Pancreas (tissue), 10 donors: ENCODE data around the gene OTOG. TPM values are rescaled to one million over a fixed set of nuclear protein-coding genes. Genes with fewer than 3 reads are reported as not detected.

Experiments used
- ATAC-seq, 4 donors: fragments of 200-7000 bp; cut with Tn5 transposase; one replicate each; pipeline versions ENCODE4 v1.8.0 to v1.9.1; 2020; ENCODE audit warnings: mild to moderate bottlenecking in 4 of 4, moderate library complexity in 4 of 4
- DNase-seq, 6 donors: peaks; one replicate each; pipeline ENCODE4 v3.0.0-alpha.2; 2020
- FAIRE-seq: peaks from 2 replicates; lab custom pipeline; 2012; peaks lifted over from hg19 to GRCh38; lab: Jason Lieb, UNC
- H3K27ac ChIP-seq, 4 donors: fragments of 200-600 bp; sonication (generic); 1 replicate in 3 of 4; 2 replicates in 1 of 4; pipeline versions ENCODE4 v1.5.0 to v1.8.0; 2020
- H3K27me3 ChIP-seq, 4 donors: fragments of 200-600 bp; one replicate each; pipeline ENCODE4 v1.8.0; 2021
- H3K36me3 ChIP-seq, 3 donors: fragments of 200-600 bp; sonication (generic) in 1 of 3; one replicate each; pipeline versions ENCODE4 v1.5.0 to v1.8.0; 2020 to 2021
- H3K4me1 ChIP-seq, 3 donors: fragments of 200-600 bp; one replicate each; pipeline ENCODE4 v1.8.0; 2021
- H3K4me3 ChIP-seq, 4 donors: fragments of 200-600 bp; sonication (generic) in 2 of 4; one replicate each; pipeline versions ENCODE4 v1.5.0 to v1.8.0; 2020 to 2021
- H3K9me3 ChIP-seq, 4 donors: fragments of 200-600 bp; one replicate each; pipeline ENCODE4 v1.8.0; 2021
- WGBS, 2 donors: extraction: QIAGEN DNeasy Blood & Tissue Kit; methylation state at CpG; one replicate each; pipeline ENCODE4 v1.1.7; 2013; 5-methylcytosine and 5-hydroxymethylcytosine counted together
- intact Hi-C, 3 donors: fragments of 100-400 bp; cut with DNase I; formaldehyde crosslinking; loops; one replicate each; pipeline versions ENCODE4 v1.11.1 to v1.14.2; 2022
- polyA plus RNA-seq, 2 donors: library from polyadenylated mRNA; stranded (reverse); fragments of 200-250 nt; gene quantifications; one replicate each; pipeline ENCODE4 v1.2.3, GENCODE V29; 2013
- total RNA-seq, 6 donors: library from RNA; stranded (reverse); fragmentation: NEBNext Ultra II Directional in 4 of 6; extraction: Animal tissue kit (Norgen Biotek cat#: 25700) in 4 of 6; gene quantifications; one replicate each; pipeline versions ENCODE4 v1.2.1 to v1.2.4, GENCODE V29; 2021 to 2023
- TF ChIP-seq, protein P1 (sequence below), 4 donors: fragments of 200-600 bp; sonication (generic) in 3 of 4; IDR thresholded peaks; one replicate each; pipeline versions ENCODE4 v1.5.0 to v1.8.0; 2021; ENCODE audit warnings: antibody characterized with exemption in 4 of 4
- donor health status: healthy with polysubstance abuse.
- donor health status: DM: no; HTN: no; CAD: no; lungs with moderate emphysema.
- donor health status: DM: no; HTN: no; CAD: no.
- donor health status: control.
- donor health status: control.
- donor health status: Bipolar disorder and iron deficiency.
- donor health status: DM: yes; HTN: yes; CAD: no.
- donor health status: DM: no; HTN: no; CAD: no.
- donor health status: DM: no; HTN: no; CAD: no.
- donor health status: DM: yes; HTN: yes; CAD: no.

Gene OTOG
- total and polyA plus RNA-seq, 8 donors, result not detected

DNA sequence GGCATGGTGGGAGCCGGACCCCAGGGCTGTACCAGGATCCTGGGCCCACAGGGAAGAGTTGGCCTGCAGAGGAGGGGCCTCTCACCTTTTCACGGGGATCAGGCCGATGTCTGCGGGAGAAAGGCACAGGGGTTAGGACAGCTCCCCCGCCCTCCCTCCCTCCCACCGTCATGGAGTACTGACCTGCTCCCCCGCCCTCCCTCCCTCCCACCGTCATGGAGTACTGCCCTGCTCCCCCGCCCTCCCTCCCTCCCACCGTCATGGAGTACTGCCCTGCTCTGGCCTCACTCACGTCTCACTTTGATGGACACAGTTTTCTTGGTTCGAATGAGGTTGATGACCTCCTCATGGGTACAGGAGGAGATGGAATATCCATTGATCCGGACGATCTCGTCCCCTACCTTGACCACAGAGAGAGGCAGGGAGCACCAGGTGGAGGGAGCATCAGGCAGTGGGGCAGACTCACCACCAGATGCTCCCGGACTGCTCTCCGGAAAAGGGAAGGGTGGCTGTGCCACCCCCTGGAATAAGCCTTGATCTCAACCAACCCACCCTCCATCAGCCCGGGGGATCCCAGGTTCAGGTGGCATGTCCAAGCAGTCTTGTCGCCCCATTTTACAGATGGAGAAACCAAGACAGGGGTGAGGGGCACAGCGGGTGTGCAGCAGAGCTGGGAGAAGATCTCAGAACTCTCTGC lies 20.0 kb upstream of the OTOG start:
- H3K4me3 ChIP-seq, result no peak overlapping the region
- TF ChIP-seq, protein P1, sequence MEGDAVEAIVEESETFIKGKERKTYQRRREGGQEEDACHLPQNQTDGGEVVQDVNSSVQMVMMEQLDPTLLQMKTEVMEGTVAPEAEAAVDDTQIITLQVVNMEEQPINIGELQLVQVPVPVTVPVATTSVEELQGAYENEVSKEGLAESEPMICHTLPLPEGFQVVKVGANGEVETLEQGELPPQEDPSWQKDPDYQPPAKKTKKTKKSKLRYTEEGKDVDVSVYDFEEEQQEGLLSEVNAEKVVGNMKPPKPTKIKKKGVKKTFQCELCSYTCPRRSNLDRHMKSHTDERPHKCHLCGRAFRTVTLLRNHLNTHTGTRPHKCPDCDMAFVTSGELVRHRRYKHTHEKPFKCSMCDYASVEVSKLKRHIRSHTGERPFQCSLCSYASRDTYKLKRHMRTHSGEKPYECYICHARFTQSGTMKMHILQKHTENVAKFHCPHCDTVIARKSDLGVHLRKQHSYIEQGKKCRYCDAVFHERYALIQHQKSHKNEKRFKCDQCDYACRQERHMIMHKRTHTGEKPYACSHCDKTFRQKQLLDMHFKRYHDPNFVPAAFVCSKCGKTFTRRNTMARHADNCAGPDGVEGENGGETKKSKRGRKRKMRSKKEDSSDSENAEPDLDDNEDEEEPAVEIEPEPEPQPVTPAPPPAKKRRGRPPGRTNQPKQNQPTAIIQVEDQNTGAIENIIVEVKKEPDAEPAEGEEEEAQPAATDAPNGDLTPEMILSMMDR (IDR thresholded peaks at IDR 0.05), result no peak
- DNase-seq, result no peak
- no peaks in the 10 kb centered on the region for H3K27me3 ChIP-seq
- no peaks in the 10 kb centered on the region for H3K4me1 ChIP-seq
- WGBS, 2 donors, result 83 to 89% methylated on average over 14 to 20 of the region's 20 CpGs
- H3K27ac ChIP-seq, result no peak overlapping the region
- H3K9me3 ChIP-seq, result no peaks in the 10 kb centered on the region
- no peak for FAIRE-seq
- no peak for ATAC-seq
- intact Hi-C loops, result no loop called here
- H3K36me3 ChIP-seq, result no peaks in the 10 kb centered on the region

DNA sequence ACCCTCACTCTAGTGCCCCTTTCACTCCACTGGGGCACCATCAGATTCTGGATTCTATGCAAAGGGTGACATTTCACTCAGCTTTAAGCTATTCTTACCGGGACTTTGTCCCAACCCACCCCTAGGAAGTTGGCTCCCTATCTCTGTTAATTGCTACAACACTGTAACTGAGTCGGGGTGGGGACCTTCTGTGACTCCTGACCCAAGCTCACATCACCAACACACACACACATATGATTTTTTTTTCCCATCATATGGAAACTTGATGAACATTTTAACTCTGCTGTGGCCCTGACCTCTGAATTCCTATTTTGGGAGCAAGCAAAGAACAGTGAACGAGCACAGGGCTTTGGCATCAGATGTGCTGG lies 19.4 kb upstream of the OTOG start:
- Histone ChIP-seq H3K27ac (no peak overlapping the region), H3K9me3 (no peaks in the 10 kb centered on the region), H3K4me3 (no peak overlapping the region), H3K4me1 (no peaks in the 10 kb centered on the region), H3K27me3 (no peaks in the 10 kb centered on the region), H3K36me3 (no peaks in the 10 kb centered on the region)
- 63 to 80% methylated on average over 3 of the region's 3 CpGs for WGBS, 2 donors
- FAIRE-seq, result no peak
- ATAC-seq, result no peak
- intact Hi-C loops, result no loop called here
- TF ChIP-seq, protein P1 (IDR thresholded peaks at IDR 0.05), result no peak
- DNase-seq, result no peak

DNA sequence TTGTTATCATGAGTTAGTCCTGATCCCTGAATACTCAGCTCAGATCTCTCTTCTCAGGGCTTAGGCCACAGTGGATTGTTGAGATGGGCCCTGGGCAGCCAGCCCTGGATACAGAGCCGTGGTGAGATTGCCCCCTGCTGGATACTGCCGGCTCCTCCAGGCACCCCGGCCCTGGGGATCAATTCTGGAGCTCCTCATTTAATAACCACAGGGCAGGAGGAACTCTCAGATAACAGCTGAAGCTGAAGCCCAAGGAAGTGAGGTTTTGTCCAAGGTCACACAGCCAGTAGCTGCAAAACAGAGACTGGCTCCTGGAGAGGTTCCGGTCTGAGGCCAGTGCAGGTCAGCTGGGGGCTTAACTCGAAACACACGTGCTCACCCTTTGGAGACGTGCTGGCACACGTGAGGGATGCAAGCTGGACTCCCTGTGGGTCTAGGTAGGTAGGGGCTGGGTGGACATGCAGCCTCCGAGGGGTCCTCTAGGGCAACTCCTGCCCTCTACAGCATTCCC lies 18.8 kb upstream of the OTOG start:
- WGBS, 2 donors, result 46 to 58% methylated on average over 9 of the region's 9 CpGs
- Histone ChIP-seq H3K27me3 (no peaks in the 10 kb centered on the region), H3K4me1 (no peaks in the 10 kb centered on the region), H3K9me3 (no peaks in the 10 kb centered on the region), H3K36me3 (no peaks in the 10 kb centered on the region), H3K4me3 (no peak overlapping the region), H3K27ac (no peak overlapping the region)
- TF ChIP-seq, protein P1 (IDR thresholded peaks at IDR 0.05), result peak; percentile 13 to 69 (median 50)
- peak; percentile 67 to 95 (median 86) for ATAC-seq
- FAIRE-seq, result no peak
- DNase-seq, result peak in 4 of 6 donors; percentile 19 to 77 (median 56)
- intact Hi-C loops, result no loop called here

DNA sequence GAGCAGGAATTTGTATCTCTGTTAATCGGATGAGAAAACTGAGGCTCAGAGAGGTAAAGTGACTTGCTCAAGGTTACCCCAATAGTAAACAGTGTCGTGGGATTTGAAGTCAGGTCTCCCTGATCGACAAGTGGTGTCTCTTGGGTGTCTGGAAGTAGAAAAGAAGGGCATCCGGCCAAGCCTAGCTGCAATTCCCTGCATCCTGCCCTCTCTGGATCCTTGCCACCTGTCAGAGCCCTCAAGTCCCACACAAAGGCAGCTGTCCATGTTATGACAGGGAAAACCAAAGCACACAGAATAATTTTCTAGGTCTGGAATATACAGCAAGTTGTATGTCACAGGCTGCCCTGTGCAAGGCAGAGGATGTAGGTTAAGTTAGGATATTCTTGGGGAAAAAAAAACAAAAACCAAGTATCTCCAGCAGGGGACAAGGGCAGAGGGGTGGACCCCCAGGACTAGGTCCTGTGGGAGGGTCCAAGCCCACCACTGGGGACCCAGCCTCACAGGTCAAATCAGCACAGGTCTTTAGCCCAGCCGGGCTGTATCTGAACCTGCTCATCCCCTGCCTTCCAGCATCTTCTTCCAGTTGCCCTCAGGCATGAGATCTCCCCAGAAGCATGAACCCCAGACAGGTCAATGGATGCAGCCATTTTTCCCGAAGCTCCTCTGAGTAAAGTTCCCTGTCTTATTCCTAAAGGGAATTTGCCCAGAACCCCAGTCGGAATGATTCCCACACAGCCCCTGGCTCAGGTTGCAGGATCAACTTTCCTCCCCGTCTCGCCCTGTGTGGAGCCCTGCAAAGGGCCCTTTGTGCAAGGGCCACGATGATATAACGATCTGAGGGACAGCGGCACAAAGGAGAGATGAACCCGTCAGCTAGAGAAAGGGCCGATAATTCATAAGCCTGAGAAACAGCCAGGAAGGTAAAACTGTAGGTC lies 17.9 kb upstream of the OTOG start:
- FAIRE-seq (no peak), ATAC-seq (no peak), DNase-seq (no peak)
- intact Hi-C loops, result no loop called here
- WGBS, 2 donors, result 67 to 73% methylated on average over 14 of the region's 14 CpGs
- no peaks in the 10 kb centered on the region for H3K9me3 ChIP-seq
- no peaks in the 10 kb centered on the region for H3K27me3 ChIP-seq
- H3K4me3 ChIP-seq, result no peak overlapping the region
- H3K4me1 ChIP-seq, result no peaks in the 10 kb centered on the region
- no peak overlapping the region for H3K27ac ChIP-seq
- no peaks in the 10 kb centered on the region for H3K36me3 ChIP-seq
- TF ChIP-seq, protein P1 (IDR thresholded peaks at IDR 0.05), result no peak
